D721Med (cell line): ENCODE measurements around the gene FAM234B.

Experiments
- DNase-seq: peaks from one replicate; pipeline ENCODE4 v3.0.0; 2011; ENCODE audit warnings: low spot score; ENCODE audit not compliant: insufficient read length
- FAIRE-seq: peaks from 2 replicates; lab custom pipeline; 2011; peaks lifted over from hg19 to GRCh38; lab: Jason Lieb, UNC
- CTCF ChIP-seq: IDR thresholded peaks from 2 replicates; pipeline ENCODE4 v1.5.1; 2012; ENCODE audit warnings: mild to moderate bottlenecking, control low read depth; ENCODE audit not compliant: insufficient read depth; ENCODE audit errors: missing control alignments

Gene FAM234B

DNA sequence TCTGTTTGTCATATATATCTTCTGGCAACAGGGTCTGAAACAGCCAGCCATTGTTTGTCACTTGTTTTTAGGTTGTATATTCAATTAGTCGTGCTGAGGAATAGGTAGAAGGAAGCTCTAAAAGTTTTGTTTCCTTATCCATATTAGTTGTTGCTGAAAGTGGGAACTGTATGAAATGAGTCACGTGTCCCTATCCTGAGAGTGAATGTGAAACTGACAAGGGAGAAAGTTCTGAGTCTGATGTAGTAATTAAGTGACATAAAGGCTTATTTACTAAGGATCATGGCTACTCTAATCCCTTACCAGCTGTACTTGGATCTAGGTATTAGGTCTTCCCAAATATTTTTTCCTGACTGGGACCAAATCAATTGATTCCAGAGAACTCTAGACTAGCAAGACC is 16.4 kb downstream of the FAM234B start:
- no peak for TF ChIP-seq CTCF
- FAIRE-seq (peak; percentile 77), DNase-seq (peak; percentile 29)

GRCh38 chr12:13061377-13061776 is 17.2 kb downstream of the FAM234B start:
- no peak for FAIRE-seq
- TF ChIP-seq CTCF = no peak
- no peak for DNase-seq

DNA sequence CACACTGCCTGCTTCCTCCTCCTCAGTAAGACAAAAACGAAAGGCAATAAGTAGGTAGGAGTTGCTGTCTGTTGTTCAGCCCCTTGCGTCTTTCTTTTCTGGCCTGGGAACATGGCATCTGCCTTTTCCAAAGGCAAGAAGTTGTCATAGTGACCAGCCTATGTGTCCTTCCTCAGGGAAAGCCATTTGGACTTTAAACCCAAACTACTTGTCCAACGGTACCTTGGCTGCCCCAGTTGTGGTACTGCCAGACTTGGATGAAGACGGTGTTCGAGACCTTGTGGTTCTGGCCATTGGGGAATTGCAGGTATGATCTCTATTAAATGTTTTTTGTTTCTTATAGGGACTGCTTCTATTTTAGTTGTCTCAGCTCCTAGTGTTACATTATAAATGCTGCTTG is 18.5 kb downstream of the FAM234B start:
- no peak for TF ChIP-seq CTCF
- DNase-seq (no peak), FAIRE-seq (no peak)

DNA sequence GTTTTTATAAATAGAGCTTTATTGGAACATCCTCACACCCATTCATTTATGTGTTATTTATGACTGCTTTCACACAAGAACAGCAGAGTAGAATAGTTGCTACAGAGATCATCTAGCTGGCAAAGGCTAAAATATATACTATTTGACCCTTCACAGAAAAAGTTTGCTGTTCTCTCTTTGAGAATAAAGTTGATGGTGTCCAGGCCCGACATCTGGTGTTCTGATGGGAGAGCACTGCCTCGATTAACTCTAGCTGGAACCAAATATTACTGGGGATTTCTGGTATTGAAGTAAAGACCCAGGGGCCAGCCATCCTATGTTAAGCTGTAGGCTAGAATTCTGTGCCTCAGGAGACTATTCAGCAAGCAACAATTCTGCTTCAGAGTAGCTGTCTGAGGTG is 21.8 kb downstream of the FAM234B start:
- no peak for DNase-seq
- TF ChIP-seq CTCF = no peak
- FAIRE-seq = no peak

- DNase-seq = no peak
- no peak for FAIRE-seq
- TF ChIP-seq CTCF = no peak
These were observed 22.3 kb downstream of the FAM234B start for GRCh38 chr12:13066459-13066858.

DNA sequence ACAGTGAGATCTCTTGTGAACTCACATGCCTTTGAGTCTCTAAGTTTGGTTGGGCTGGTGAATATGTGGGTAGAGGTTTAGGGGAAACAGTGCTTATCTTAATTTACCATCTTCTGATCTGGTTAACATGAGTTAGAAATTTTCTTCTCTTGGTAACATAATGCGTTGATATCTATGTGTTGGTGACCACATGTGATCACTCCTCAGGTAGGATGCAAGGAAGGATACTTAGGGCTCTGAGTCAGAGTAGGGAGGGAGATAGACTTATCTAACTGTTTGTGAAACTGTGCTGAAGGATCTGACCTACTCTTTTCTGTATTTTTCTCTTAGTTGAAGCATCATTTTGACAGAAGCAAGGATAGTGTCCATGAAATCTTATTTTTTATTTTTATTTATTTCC is 23.1 kb downstream of the FAM234B start:
- FAIRE-seq = no peak
- DNase-seq = no peak
- TF ChIP-seq CTCF = no peak

DNA sequence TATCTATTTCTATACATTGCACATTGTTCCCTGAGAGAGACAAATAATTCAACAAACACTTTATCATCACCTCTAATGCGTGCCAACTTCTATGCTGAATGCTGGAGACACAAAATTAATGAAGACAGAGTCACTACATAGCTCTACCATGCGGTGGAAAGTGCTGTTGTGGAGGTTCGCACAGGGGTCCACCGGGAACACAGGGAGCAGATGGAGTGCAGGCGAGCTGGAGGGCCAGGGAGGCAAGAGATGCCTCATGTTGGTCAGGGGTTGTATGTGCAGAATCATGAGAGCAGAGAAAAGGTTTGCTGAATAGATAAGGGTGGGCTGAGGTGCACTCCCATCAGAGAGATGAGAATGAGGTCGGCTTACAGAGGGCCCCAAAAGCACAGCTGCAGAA is 25.2 kb downstream of the FAM234B start:
- FAIRE-seq = no peak
- no peak for TF ChIP-seq CTCF
- DNase-seq = no peak
